Urothelium cell line (cell line): ENCODE results near the gene BACE1.
A peak's percentile ranks its signal among the peaks of the same experiment; 100 is the strongest.
"Not testable (repeated sequence)": the region's sequence is repeated elsewhere in the genome, so short reads cannot be mapped to it uniquely, and the experiment has no call there.

ENCODE experiments used
- DNase-seq: peaks from one replicate; pipeline ENCODE4 v3.0.0; 2011; ENCODE audit warnings: low spot score, mixed read lengths
- FAIRE-seq: peaks from 2 replicates; lab custom pipeline; 2011; peaks lifted over from hg19 to GRCh38; lab: Jason Lieb, UNC

Gene BACE1

DNA sequence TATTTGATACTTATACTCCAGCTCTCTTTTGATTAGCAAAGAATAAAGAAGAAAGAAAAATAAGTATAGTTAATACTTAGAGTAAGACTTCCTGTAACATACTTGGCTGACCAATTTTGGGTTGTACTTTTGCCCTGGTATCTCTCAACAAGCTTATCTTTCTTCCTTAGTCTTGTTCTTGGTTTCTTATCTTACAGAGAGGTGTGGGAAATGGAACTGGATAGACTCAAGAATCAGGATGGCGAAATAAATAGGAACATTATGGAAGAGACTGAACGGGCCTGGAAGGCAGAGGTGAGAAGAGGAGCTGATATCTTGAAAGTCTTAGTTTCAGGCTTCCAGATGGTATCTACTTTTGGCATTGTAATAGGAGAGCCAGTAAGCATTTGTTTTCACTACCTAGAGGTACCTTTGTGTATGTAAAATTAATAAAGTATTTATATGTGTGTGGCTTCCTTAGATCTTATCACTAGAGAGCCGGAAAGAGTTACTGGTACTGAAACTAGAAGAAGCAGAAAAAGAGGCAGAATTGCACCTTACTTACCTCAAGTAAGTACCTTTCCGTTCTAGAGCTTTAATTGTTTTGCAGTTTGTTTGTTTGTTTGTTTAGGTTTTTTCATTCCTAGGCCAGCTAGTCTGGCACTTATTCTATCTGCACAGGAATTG is 36.2 kb downstream of the BACE1 start:
- no peak for DNase-seq
- no peak for FAIRE-seq

DNA sequence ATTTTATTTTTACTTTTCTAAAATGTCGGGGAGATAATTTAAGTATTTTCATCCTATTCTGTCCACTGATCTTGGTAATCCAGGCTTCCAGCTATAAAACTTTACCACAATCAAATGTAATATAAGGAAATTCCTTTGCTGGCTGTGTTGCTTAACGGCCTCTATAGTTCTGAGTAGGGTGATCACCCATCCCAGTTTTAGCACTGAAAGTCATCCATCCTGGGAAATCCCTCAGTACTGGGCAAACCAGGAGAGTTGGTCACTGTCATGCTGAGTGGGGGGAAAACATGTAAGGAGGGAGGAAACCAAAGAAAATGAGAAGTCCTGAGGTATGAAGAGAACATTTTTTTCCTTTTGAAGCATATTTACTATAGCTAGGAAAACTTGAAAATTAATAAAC is 37.7 kb downstream of the BACE1 start:
- DNase-seq (no peak), FAIRE-seq (no peak)

DNA sequence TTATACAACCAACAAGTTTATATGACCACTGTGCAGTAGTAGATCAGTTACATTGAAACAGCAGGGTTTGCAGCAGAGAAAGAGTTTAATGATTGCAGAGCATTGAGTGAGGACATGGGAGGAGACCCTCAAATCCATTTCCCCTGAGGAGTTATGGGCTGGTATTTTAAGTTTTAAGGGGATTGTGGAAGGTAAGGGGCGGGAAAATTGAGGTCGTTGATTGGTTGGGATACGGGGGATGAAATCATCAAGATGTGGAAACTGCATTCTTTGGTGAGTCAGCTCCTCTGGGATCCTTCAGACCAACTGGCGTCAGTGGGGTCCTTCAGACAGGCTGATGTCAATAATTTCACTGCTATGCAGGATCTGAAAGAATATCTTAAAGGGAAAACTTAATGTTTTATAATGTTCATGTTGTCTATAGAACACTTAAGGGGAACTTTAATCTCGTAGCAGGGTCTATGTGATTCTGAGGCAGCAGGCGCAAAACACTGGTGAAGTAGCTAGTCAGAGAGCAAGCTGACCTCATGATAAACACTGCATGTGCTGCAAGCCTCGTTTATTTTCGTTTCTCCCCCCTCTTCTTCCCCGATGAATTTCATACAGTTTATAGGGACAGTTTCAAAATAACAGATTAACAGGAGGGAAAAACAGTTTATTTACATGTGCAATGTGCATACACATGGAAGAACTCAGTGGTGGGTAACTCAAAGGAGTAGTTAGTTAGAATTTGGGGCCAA is 42.3 kb downstream of the BACE1 start:
- DNase-seq (peak; percentile 69), FAIRE-seq (no peak)

DNA sequence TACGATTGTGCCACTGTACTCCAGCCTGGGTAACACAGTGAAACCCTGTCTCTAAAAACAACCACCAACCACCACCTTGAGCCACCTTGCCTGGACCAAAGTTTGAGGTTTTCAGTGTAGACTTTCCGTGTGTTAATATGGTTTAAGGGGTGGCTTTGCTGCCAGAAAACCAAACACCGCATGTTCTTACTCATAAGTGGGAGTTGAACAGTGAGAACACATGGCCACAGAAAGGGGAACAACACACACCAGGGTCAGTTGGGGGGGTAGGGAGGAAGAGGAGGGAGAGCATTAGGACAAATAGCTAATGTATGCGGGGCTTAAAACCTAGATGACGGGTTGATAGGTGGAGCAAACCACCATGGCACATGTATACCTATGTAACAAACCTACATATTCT is 43.9 kb downstream of the BACE1 start:
- FAIRE-seq, DNase-seq: not testable (repeated sequence)

DNA sequence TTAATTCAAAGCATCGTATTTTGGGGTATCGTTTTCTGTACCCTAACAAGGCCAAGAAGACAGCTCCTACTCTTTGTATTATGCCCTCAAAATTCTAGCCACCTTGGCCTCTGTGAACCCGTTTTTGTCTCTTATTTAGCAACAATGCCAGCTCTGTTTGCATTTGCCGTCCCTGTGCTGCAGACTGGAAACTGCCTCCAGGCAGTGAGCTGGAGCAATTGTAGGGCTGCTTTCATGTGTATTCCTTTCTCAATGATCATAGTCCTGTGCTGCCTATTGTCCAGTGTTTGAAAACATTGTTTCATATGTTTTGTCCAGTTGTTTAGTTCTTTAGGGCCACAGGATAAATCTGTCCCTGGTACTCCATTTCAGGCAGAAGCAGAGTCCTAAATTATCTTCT is 44.8 kb downstream of the BACE1 start:
- no peak for FAIRE-seq

DNA sequence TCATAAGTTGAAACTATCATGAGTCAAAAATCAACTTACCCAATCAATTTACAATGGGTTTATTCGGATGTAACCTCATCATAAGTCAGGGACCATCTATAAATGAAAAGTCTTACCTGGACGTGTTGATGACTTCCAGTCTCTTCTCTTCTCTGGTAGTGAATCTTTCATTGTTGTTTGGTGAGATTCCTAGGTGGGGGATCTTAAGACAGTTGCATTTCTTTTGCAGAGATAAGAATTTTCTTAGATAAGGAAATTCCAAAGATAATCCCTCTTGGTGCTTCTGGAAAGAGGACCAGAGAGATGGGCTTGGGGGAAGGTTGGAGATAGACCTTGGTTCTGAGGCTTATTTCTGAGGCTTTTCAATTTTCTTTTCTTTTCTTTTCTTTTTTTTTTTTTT is 46.2 kb downstream of the BACE1 start:
- FAIRE-seq (no peak), DNase-seq (no peak)

More for the DNA sequence above, 44.8 kb downstream of the BACE1 start:
- no peak for DNase-seq

DNA sequence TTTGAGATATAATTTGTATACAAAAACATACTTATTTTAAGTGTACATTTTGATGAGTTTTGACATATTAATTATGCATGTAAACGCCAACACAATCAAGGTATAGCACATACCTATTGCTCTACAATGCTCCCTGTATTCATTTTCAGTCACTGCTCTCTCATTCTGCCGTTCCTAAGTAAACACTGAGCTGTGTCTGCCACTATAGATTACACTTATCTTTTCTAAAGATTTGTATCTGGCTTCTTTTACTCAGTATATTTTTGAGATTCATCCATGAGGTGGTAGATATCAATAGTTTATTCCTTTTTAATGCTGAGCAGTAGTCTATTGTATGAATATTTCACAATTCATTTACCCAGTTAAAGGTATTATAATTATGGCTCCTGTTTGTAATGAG is 50.3 kb downstream of the BACE1 start:
- no peak for FAIRE-seq
- DNase-seq, result no peak

DNA sequence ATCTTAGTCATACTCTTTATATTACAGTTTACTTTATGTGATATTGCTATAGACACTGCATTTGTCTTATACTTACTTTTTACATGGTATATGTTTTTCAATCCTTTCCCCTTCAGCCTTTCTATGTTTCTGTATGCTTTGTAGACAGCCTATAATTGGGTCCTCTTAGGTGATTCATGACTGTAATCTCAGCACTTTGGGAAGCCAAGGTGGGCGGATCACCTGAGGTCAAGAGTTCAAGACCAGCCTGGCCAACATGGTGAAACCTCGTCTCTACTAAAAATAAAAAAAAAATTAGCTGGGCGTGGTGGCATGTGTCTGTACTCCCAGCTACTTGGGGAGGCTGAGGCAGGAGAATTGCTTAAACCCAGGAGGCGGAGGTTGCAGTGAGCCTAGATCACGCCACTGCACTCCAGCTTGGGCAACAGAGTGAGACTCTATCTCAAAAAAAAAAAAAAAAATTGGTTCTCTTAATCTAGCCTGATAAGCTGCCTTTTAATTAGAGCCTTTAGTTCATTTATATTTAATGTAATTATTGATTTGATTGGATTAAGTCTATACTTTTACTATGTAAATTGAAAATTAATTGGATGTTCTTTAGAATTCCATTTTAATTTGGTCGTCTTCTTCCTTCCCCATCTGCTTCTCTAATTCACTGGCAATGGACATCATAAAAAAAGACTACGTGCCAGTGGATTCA is 51.3 kb downstream of the BACE1 start:
- FAIRE-seq, DNase-seq: not testable (repeated sequence)

DNA sequence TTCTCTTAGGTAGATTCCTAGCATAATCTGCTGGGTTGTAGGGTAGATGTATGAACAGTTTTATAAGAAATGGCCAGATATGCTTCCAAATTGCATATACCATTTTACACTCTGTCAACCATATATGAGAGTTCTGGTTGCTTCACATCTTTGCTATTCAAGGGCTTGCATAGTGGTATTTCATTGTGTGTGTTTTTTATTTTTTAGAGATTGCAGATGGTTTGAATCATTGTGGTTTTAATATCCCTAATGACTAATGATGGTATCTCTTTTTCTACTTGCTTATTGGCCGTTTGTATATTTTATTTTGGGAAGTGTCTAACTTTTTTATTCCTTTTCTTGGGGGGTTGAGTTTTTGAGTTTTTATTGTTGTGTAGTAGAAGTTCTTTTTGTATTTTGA is 56.6 kb downstream of the BACE1 start:
- FAIRE-seq (no peak), DNase-seq (no peak)

DNA sequence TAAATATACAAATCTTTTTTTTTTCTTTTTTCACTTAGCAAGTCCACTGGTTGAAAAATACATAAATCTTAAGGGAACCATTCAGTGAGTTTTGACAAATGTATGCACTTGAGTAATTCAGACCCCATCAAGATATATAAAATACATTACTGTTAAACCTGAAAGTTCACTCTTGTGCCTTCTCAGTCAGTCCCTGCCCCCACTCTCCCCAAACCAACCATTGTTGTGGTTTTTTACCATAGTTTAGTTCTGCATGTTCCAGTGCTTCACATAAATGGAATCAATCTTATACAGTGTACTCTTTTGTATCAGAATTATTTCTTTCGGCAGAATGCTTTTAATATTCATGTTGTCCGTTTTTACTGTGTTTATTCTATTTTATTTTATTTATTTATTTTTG is 57.5 kb downstream of the BACE1 start:
- FAIRE-seq (no peak), DNase-seq (no peak)

DNA sequence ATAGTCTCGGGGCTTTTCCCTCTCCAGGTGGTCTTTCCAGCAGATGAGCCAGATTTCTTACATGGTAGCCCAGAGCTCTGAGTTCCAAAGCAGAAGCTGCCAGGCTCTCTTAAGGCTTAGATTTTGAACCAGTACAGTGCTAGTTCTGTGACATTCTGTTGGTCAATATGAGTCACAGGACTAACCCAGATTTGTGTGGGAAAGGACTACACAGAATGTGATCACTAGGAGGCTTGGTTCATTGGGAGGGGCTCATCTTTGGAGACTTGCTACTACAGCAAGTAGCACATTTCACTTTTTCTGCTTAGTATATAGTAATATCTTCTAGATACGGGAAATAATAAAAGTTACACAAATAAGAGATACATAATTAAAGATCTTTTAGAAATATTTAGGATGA is 59.5 kb downstream of the BACE1 start:
- DNase-seq (no peak), FAIRE-seq (no peak)

DNA sequence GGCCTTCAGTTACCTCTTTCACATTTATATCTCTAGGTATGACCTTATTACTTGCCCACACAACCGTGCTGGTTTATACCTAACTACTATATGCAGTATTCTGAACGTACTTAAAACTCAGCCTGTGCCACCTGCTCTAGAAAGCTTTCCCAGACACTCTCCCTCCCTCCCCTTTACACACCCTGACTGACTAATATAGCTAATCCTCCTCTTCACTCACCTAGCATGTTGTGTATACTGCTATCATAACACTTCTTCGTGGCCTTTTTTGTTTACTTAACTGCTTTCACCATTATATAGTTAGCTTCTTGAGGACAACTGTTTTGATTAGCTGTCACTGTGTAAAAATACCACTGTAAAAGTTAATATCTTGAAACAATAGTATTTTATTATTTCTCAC is 60.1 kb downstream of the BACE1 start:
- no peak for FAIRE-seq
- no peak for DNase-seq

DNA sequence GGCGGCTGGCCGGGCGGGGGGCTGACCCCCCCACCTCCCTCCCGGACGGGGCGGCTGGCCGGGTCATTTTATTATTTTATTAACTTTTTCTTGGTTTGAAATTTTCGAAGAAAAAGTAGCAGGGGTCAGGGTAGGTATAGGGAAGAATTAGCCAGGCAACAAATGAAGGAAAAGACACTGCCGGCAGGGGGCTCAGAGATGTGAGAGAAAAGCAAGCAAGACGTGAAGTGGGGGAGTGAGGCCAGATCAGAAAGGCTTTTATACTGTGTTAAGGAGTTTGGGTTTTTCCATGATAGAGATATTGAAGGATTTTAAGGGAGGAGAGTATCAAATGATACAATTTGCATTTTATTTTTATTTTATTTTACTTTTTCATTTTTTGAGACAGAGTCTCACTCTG is 64.5 kb downstream of the BACE1 start:
- FAIRE-seq (no peak), DNase-seq (no peak)

DNA sequence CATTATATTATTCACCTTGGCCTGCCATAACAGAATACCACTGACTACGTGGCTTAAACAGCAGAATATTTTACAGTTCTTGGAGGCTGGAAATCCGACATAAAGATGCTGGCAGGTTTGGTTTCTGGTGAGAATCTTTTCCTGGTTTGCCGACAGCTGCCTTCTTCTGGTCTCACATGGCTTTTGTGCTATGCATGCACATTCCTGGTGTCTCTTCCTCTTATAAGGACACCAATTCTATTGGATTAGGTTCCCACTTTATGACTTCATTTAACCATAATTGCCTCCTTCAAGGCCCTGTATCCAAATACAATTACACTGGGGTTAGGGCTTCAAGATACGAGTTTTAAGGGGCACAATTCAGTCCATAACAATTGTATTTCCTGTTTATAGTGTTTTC is 66.5 kb downstream of the BACE1 start:
- DNase-seq (no peak), FAIRE-seq (no peak)

DNA sequence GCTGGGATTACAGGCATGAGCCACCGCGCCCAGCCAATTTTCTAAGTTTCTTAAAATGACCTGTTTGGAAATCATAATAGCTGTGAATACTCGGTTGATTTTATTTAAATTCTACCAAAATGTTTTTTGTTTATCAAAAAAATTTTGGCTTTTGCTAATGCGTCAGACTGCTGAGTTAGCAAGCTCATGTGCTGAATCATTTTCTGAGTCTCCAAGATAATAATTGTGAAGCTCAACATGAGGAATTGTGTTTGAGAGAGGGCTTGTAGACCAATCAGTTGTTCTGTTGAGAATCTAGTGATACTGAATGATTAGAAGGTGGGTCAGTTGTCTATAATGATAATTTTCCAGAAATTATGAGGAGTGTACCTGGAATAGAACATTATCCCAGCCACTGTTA is 67.7 kb downstream of the BACE1 start:
- DNase-seq, result no peak
- FAIRE-seq, result no peak

DNA sequence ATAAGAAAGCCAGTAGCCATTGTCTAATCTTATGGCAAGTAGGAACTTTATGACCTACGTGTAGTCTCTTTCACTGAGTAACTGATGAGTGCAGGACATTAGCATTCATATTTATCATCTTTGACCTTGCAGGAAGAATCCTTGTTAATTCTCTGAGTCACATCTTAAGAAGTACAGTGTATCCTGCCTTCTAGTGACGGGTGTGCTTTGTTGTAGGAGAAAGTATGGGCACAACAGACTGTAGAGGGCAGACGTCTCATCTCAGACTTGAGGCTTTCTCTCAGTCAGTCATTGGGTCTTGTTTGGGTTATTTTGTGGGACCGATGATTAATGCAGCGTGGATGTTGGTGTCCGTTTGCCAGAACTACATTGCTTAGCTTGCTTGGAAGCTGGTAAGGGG is 76.8 kb downstream of the BACE1 start:
- DNase-seq, result no peak

DNA sequence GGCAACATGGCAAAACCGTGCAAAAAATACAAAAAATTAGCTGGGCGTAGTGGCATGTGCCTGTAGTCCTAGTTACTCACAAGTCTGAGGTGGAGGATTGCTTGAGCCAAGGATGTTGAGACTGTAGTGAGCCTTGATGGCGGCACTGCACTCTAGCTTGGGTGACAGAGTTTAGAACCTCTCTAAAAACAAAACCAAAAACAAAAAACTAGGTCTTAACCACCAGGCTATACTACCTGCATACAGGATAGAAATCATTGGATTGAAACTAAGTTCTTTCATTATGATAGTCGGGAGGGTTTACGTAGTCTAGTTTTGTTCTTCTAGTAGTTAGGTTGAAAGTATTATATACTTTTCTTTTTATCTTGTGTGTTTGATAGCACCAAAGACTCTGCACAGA is 77.8 kb downstream of the BACE1 start:
- FAIRE-seq, result no peak
- no peak for DNase-seq

More for the DNA sequence above, 76.8 kb downstream of the BACE1 start:
- FAIRE-seq, result no peak
